ENCODE measurements around the gene PALMD.

PALMD gene

DNA sequence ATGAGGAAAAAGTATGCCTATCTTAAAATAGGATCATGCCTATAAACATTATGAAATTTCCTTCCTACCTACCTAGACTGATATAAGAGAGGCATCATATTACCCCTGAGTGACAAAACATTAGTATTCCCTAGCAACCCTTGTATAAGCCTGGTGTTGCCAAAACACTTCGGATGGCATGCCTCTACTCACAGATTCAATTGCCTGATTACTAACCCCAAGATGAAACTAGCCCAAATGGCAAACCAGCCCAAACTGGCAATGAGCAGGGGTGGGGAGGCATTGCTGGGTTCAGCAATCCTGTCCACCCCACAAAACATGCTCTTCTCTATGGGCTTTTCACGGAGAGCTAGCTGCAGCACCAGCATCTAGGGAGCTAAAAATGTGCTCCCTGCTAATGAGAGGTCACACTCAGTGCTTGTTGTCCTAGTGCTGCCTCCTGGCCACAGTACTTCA lies 13.9 kb downstream of the PALMD start:
- no peaks in the 10 kb centered on the region for H3K4me1 ChIP-seq (ENCODE audit: insufficient read depth, insufficient read length)
- H3K4me3 ChIP-seq (ENCODE audit: insufficient read length, low read depth), result no peak overlapping the region
- no peaks in the 10 kb centered on the region for H3K36me3 ChIP-seq (ENCODE audit: insufficient read depth, insufficient read length, low read length)
- DNase-seq (ENCODE audit: low read depth, low spot score), result no peak
- H3K27me3 ChIP-seq (ENCODE audit: insufficient read depth, insufficient read length), result no peaks in the 10 kb centered on the region
- TF ChIP-seq SUZ12 (IDR thresholded peaks at IDR 0.05; ENCODE audit: extremely low read depth, insufficient read depth, insufficient read length) (no peak), YY1 (IDR thresholded peaks at IDR 0.05; ENCODE audit: insufficient read depth, insufficient read length) (no peak), ZNF274 (IDR thresholded peaks at IDR 0.05; ENCODE audit: low read depth, low read length) (no peak)
- no peak overlapping the region for H3K9ac ChIP-seq (ENCODE audit: insufficient read length, low read depth)
- H3K9me3 ChIP-seq (ENCODE audit: insufficient read depth, low read length), result no peaks in the 10 kb centered on the region

DNA sequence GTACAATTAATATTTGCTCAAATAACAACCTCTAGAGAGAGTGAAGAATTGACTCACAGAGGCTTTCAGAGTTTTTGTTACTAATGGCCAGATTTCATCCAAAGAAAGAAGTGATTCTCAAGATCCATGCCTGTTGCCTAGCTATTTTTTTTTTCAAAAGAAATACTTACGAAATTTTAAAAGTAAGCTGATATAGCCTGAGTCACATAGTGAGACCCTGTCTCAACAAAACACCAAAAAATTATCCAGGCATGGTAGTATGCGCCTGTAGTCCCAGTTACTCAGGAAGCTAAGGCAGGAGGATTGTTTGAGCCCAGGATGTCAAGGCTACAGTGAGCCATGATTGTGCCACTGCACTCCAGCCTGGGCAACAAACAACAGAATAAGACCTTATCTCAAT lies 14.6 kb downstream of the PALMD start:
- TF ChIP-seq SUZ12 (IDR thresholded peaks at IDR 0.05; ENCODE audit: extremely low read depth, insufficient read depth, insufficient read length), result no peak
- TF ChIP-seq YY1 (IDR thresholded peaks at IDR 0.05; ENCODE audit: insufficient read depth, insufficient read length), result no peak
- TF ChIP-seq ZNF274 (IDR thresholded peaks at IDR 0.05; ENCODE audit: low read depth, low read length), result no peak
- Histone ChIP-seq H3K4me3 (ENCODE audit: insufficient read length, low read depth) (no peak overlapping the region), H3K4me1 (ENCODE audit: insufficient read depth, insufficient read length) (no peaks in the 10 kb centered on the region), H3K9me3 (ENCODE audit: insufficient read depth, low read length) (no peaks in the 10 kb centered on the region), H3K36me3 (ENCODE audit: insufficient read depth, insufficient read length, low read length) (no peaks in the 10 kb centered on the region), H3K27me3 (ENCODE audit: insufficient read depth, insufficient read length) (no peaks in the 10 kb centered on the region), H3K9ac (ENCODE audit: insufficient read length, low read depth) (no peak overlapping the region)
- no peak for DNase-seq (ENCODE audit: low read depth, low spot score)

DNA sequence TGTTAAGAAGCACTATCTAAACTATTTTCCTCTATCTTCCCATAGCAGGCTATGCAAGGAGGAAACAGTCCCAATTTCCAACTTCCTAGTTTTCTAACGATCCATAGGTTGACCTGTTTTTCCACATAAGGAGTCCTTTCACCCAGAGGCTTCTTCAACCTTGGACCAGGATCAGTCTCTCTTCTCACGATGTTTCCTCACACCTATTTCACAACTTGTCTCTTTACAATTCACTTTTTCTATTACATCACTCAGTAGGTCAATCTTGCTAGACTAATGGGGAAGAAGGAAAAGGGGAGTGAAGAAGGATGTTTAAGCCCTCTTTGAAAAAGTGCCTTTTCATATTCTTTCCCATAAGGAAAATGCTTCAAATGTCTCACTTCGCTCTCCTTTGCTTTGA lies 15.9 kb downstream of the PALMD start:
- Histone ChIP-seq H3K9me3 (ENCODE audit: insufficient read depth, low read length) (no peaks in the 10 kb centered on the region), H3K9ac (ENCODE audit: insufficient read length, low read depth) (no peak overlapping the region), H3K27me3 (ENCODE audit: insufficient read depth, insufficient read length) (no peaks in the 10 kb centered on the region), H3K36me3 (ENCODE audit: insufficient read depth, insufficient read length, low read length) (no peaks in the 10 kb centered on the region), H3K4me1 (ENCODE audit: insufficient read depth, insufficient read length) (no peaks in the 10 kb centered on the region), H3K4me3 (ENCODE audit: insufficient read length, low read depth) (no peak overlapping the region)
- DNase-seq (ENCODE audit: low read depth, low spot score), result no peak
- TF ChIP-seq SUZ12 (IDR thresholded peaks at IDR 0.05; ENCODE audit: extremely low read depth, insufficient read depth, insufficient read length), result no peak
- no peak for TF ChIP-seq YY1 (IDR thresholded peaks at IDR 0.05; ENCODE audit: insufficient read depth, insufficient read length)
- TF ChIP-seq ZNF274 (IDR thresholded peaks at IDR 0.05; ENCODE audit: low read depth, low read length), result no peak

DNA sequence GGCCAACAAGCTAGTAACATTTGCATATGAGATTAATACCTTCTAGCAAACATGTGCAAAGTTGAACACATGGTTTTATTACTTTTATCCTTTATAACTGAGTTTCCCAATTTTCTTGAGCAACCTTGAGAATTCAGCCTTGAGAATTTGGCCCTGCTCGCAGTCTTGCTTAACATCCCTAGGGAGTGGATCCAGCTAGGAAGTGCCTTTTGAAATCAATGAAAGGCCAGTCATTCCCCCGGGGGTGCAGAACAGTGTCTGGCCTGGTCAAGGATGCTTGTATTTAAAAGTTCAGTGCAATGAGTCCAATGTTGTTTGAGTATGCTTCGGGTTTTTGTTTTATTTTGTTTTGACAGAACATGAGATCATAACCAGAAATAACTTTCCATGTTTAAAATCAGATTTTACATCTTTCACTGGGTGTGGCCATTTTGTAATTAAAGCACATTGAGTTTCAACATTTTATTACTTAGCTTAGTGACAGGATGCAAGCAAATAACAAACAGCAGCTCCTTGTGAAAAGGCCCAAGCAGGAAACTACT lies 16.7 kb downstream of the PALMD start:
- H3K9ac ChIP-seq (ENCODE audit: insufficient read length, low read depth), result no peak overlapping the region
- no peak for DNase-seq (ENCODE audit: low read depth, low spot score)

DNA sequence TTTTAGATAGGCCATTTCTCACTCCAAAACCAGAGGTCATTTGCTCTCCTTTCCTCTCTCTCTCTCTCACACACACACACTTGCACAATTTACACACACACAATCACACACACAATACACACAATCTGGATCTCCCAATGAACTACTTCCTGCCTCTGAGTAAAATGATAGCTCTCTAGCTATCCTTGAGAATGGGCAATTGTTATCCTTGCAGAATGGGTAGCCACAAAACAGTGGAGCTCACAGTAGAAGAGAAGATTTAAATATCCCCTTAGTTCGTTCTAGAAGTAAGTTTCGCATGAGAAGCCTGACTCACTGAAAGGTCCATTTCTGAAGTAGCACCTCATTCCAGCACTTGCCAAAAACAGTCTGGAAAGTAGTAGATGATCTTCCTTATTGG lies 17.6 kb downstream of the PALMD start:
- H3K4me1 ChIP-seq (ENCODE audit: insufficient read depth, insufficient read length), result no peaks in the 10 kb centered on the region
- no peak for TF ChIP-seq ZNF274 (IDR thresholded peaks at IDR 0.05; ENCODE audit: low read depth, low read length)
- no peak for TF ChIP-seq YY1 (IDR thresholded peaks at IDR 0.05; ENCODE audit: insufficient read depth, insufficient read length)
- TF ChIP-seq SUZ12 (IDR thresholded peaks at IDR 0.05; ENCODE audit: extremely low read depth, insufficient read depth, insufficient read length), result no peak
- no peaks in the 10 kb centered on the region for H3K36me3 ChIP-seq (ENCODE audit: insufficient read depth, insufficient read length, low read length)
- no peak overlapping the region for H3K9ac ChIP-seq (ENCODE audit: insufficient read length, low read depth)
- no peak overlapping the region for H3K4me3 ChIP-seq (ENCODE audit: insufficient read length, low read depth)
- H3K9me3 ChIP-seq (ENCODE audit: insufficient read depth, low read length), result no peaks in the 10 kb centered on the region
- DNase-seq (ENCODE audit: low read depth, low spot score), result no peak
- no peaks in the 10 kb centered on the region for H3K27me3 ChIP-seq (ENCODE audit: insufficient read depth, insufficient read length)

More for the DNA sequence above, 16.7 kb downstream of the PALMD start:
- H3K36me3 ChIP-seq (ENCODE audit: insufficient read depth, insufficient read length, low read length), result no peaks in the 10 kb centered on the region
- no peaks in the 10 kb centered on the region for H3K9me3 ChIP-seq (ENCODE audit: insufficient read depth, low read length)
- no peak overlapping the region for H3K4me3 ChIP-seq (ENCODE audit: insufficient read length, low read depth)
- TF ChIP-seq YY1 (IDR thresholded peaks at IDR 0.05; ENCODE audit: insufficient read depth, insufficient read length), result no peak
- no peak for TF ChIP-seq ZNF274 (IDR thresholded peaks at IDR 0.05; ENCODE audit: low read depth, low read length)
- TF ChIP-seq SUZ12 (IDR thresholded peaks at IDR 0.05; ENCODE audit: extremely low read depth, insufficient read depth, insufficient read length), result no peak
- H3K4me1 ChIP-seq (ENCODE audit: insufficient read depth, insufficient read length), result no peaks in the 10 kb centered on the region
- no peaks in the 10 kb centered on the region for H3K27me3 ChIP-seq (ENCODE audit: insufficient read depth, insufficient read length)

DNA sequence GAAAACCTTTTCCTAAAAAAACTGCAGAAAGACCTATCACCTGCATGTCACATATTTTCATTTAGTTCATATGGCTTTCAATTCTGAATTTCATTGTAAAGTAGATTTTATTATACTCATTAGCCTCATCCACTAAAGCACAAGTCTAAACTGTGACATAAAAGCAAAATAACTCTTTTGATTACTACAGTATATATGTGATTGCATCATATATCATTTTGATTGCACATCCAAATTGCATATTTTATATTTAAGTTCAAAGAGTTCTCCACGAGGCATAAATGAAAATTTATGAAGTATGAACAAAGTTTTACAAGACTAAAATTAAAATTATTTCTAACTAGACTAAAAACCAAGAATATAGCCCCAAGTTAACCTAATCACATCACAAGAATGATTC lies 19.3 kb downstream of the PALMD start:
- no peaks in the 10 kb centered on the region for H3K36me3 ChIP-seq (ENCODE audit: insufficient read depth, insufficient read length, low read length)
- no peak for DNase-seq (ENCODE audit: low read depth, low spot score)
- H3K9ac ChIP-seq (ENCODE audit: insufficient read length, low read depth), result no peak overlapping the region
- H3K4me1 ChIP-seq (ENCODE audit: insufficient read depth, insufficient read length), result no peaks in the 10 kb centered on the region
- H3K4me3 ChIP-seq (ENCODE audit: insufficient read length, low read depth), result no peak overlapping the region
- H3K9me3 ChIP-seq (ENCODE audit: insufficient read depth, low read length), result no peaks in the 10 kb centered on the region
- no peak for TF ChIP-seq SUZ12 (IDR thresholded peaks at IDR 0.05; ENCODE audit: extremely low read depth, insufficient read depth, insufficient read length)
- TF ChIP-seq YY1 (IDR thresholded peaks at IDR 0.05; ENCODE audit: insufficient read depth, insufficient read length), result no peak
- TF ChIP-seq ZNF274 (IDR thresholded peaks at IDR 0.05; ENCODE audit: low read depth, low read length), result no peak
- H3K27me3 ChIP-seq (ENCODE audit: insufficient read depth, insufficient read length), result no peaks in the 10 kb centered on the region

DNA sequence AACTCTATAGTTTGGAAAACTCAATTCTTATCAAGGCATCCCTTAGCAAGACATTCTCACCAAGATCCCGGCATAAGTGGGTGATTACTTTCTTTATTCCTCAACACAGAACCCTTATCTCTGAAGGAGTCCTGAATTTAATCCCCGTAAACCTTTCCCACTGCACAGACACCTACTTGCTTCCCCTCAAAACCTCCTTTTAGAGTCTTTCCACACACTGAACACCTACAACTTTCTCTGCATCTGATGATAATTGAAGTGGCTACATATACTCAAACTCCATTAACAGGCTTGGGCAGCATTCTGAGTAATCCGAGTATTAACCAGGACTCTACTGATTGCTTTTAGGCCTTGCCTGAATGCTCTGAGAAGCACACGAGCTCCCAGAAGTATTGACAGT lies 23.5 kb downstream of the PALMD start:
- Histone ChIP-seq H3K9ac (ENCODE audit: insufficient read length, low read depth) (no peak overlapping the region), H3K27me3 (ENCODE audit: insufficient read depth, insufficient read length) (no peaks in the 10 kb centered on the region), H3K9me3 (ENCODE audit: insufficient read depth, low read length) (no peaks in the 10 kb centered on the region), H3K4me3 (ENCODE audit: insufficient read length, low read depth) (no peak overlapping the region), H3K36me3 (ENCODE audit: insufficient read depth, insufficient read length, low read length) (no peaks in the 10 kb centered on the region), H3K4me1 (ENCODE audit: insufficient read depth, insufficient read length) (no peaks in the 10 kb centered on the region)
- no peak for DNase-seq (ENCODE audit: low read depth, low spot score)
- TF ChIP-seq ZNF274 (IDR thresholded peaks at IDR 0.05; ENCODE audit: low read depth, low read length), result no peak
- no peak for TF ChIP-seq SUZ12 (IDR thresholded peaks at IDR 0.05; ENCODE audit: extremely low read depth, insufficient read depth, insufficient read length)
- no peak for TF ChIP-seq YY1 (IDR thresholded peaks at IDR 0.05; ENCODE audit: insufficient read depth, insufficient read length)

Data from NT2/D1 (cell line).